Measurements from ENCODE around the gene GABARAP. TPM values are rescaled to one million over a fixed set of nuclear protein-coding genes. Genes with fewer than 3 reads are reported as not detected.

GABARAP gene
- total and polyA plus RNA-seq, 2 of the 13 experiments (the other 11 are each of a cell fraction or from before 2014, with no cell fraction given), result 161 to 310 TPM

DNA sequence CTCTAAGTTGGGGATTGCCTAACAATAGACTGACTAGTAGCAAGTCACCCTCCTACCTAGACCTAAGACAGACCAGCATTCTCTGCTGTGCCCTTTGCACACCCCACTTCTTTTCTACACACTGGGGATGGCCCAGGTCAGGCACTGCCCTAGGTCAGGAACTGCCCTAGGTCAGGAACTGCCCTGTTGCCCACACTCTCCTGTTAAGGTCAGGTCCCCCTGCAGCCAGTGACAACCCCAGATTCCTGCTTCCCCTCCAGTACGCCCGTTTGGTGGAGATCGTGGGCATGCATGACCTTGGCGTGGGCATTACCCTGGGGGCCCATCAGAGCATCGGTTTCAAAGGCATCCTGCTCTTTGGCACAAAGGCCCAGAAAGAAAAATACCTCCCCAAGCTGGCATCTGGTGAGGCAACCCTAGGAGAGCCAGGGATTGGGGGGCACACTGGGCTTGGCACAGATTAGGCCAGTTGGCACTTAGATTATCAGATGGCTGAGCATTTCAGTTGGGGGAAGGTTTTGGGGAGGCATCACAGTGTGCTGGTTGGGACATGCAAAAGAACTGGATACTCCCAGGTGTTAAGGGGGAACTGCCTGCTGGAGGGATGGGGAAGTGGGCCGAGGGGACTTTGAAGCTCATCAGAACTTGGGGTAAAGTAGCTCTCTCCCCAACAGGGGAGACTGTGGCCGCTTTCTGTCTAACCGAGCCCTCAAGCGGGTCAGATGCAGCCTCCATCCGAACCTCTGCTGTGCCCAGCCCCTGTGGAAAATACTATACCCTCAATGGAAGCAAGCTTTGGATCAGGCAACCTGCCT, 20.8 kb downstream of the GABARAP start:
- H4K20me1 ChIP-seq (ENCODE audit: insufficient read depth, low read length), result peaks cover 10% of the 10 kb centered on the region; the same call in 1 of the 2 replicates
- BruUV-seq (replicated peaks), result no TSS peak
- intact Hi-C loops (cut with micrococcal nuclease; ENCODE audit: unreplicated experiment), result loop anchor here (1.0 kb wide), 1 partner anchor 59 kb away; no protein-coding TSS in a partner anchor
- peak overlapping the region; percentile 90; the same call in 1 of the 2 replicates for H3K9ac ChIP-seq (ENCODE audit: insufficient read depth, low read depth, low read length)
- peaks cover 11 to 48% of the 10 kb centered on the region in 2 experiments; a peak in 4 of 5 replicates for H3K36me3 ChIP-seq (replicated peaks in 1 of 2; ENCODE audit: control insufficient read depth in 1 of 2, insufficient read depth in 2 of 2, low read length in 2 of 2)
- ChIA-PET CTCF (ENCODE audit: low intra/inter-chr PET ratio, low total read pairs) (interaction anchor here (1.3 kb wide), 1 partner anchor 75 kb away, joined by 6 read pairs; no protein-coding TSS in a partner anchor), POLR2A (interaction anchor here (0.8 to 6.8 kb wide), 13 partner anchors 14 to 186 kb away, joined by 3 to 140 read pairs (median 10); partner anchors contain the start of genes ASGR1, CTDNEP1, DVL2 and ELP5)
- H3K4me2 ChIP-seq (ENCODE audit: low read depth, low read length), result peak overlapping the region; percentile 99
- H3K27ac ChIP-seq (ENCODE audit: extremely low read length, insufficient read depth, low read length), result peak overlapping the region; percentile 96
- H3K4me1 ChIP-seq (ENCODE audit: insufficient read depth, low read length), result peaks cover 47% of the 10 kb centered on the region
- peak overlapping the region in 1 of 3 experiments; percentile 90; a peak in 2 of 6 replicates for H3K4me3 ChIP-seq (replicated peaks in 1 of 3; ENCODE audit: insufficient read depth in 1 of 3, low read depth in 2 of 3, low read length in 3 of 3)
- no peak for FAIRE-seq
- in situ Hi-C loops (cut with HindIII; ENCODE audit: extremely low pct_ligation_motif_present, low pct_unique_long_range_greater_than_20kb), result no loop called here
- no peak for ATAC-seq
- peaks cover 14% of the 10 kb centered on the region for H3K79me2 ChIP-seq (ENCODE audit: insufficient read depth, low read length)
- no peak overlapping the region for H2AFZ ChIP-seq (ENCODE audit: low read length)
- peaks cover 0 to 4% of the 10 kb centered on the region in 2 experiments; a peak in 2 of 5 replicates for H3K27me3 ChIP-seq (ENCODE audit: control insufficient read depth in 1 of 2, insufficient read depth in 2 of 2, low read length in 2 of 2)
- DNase-seq (ENCODE audit: low spot score), result no peak
- WGBS (ENCODE audit: low lambda C conversion rate), result 94% methylated on average over 9 of the region's 10 CpGs
- H3K9me3 ChIP-seq (ENCODE audit: low read length), result no peaks in the 10 kb centered on the region
- TF ChIP-seq NCOR1 (IDR thresholded peaks at IDR 0.05; ENCODE audit: borderline replicate concordance, low read length) (no peak), POLR2A (IDR thresholded peaks at IDR 0.05; ENCODE audit: insufficient read depth in 1 of 2, low read depth in 2 of 2, low read length in 2 of 2) (peak in 1 of 2 experiments; percentile 53; a peak in 2 of 4 replicates), HNRNPL (IDR thresholded peaks at IDR 0.05; ENCODE audit: low read depth, low read length) (peak; percentile 57; the same call in 1 of the 2 replicates), SETDB1 (CRISPR knock-in tag; IDR thresholded peaks at IDR 0.05; ENCODE audit: borderline replicate concordance) (no peak), KDM1A (CRISPR knock-in tag; IDR thresholded peaks at IDR 0.05) (no peak), ZNF691 (CRISPR knock-in tag; IDR thresholded peaks at IDR 0.05; ENCODE audit: borderline replicate concordance, low read depth) (no peak), ZNF761 (CRISPR knock-in tag; conservative IDR thresholded peaks at IDR 0.05) (0 out of 2 replicates have a peak, but pooled peaks have one; percentile 43), MYC (CRISPR knock-in tag; IDR thresholded peaks at IDR 0.05; ENCODE audit: borderline replicate concordance) (no peak), NRL (CRISPR knock-in tag; IDR thresholded peaks at IDR 0.05; ENCODE audit: borderline replicate concordance) (no peak), POLR2G (IDR thresholded peaks at IDR 0.05; ENCODE audit: low read depth, low read length) (peak; percentile 65), MED1 (CRISPR knock-in tag; IDR thresholded peaks at IDR 0.05) (0 out of 2 replicates have a peak, but pooled peaks have one; percentile 11), AGO2 (optimal IDR thresholded peaks at IDR 0.05; ENCODE audit: low read depth, low read length) (peak; percentile 42), ZNF274 (CRISPR knock-in tag; IDR thresholded peaks at IDR 0.05) (no peak)
- TF ChIP-seq, protein P1, sequence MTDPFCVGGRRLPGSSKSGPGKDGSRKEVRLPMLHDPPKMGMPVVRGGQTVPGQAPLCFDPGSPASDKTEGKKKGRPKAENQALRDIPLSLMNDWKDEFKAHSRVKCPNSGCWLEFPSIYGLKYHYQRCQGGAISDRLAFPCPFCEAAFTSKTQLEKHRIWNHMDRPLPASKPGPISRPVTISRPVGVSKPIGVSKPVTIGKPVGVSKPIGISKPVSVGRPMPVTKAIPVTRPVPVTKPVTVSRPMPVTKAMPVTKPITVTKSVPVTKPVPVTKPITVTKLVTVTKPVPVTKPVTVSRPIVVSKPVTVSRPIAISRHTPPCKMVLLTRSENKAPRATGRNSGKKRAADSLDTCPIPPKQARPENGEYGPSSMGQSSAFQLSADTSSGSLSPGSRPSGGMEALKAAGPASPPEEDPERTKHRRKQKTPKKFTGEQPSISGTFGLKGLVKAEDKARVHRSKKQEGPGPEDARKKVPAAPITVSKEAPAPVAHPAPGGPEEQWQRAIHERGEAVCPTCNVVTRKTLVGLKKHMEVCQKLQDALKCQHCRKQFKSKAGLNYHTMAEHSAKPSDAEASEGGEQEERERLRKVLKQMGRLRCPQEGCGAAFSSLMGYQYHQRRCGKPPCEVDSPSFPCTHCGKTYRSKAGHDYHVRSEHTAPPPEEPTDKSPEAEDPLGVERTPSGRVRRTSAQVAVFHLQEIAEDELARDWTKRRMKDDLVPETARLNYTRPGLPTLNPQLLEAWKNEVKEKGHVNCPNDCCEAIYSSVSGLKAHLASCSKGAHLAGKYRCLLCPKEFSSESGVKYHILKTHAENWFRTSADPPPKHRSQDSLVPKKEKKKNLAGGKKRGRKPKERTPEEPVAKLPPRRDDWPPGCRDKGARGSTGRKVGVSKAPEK (CRISPR knock-in tag; IDR thresholded peaks at IDR 0.05; ENCODE audit: borderline replicate concordance), result no peak
- TF ChIP-seq, protein P2, sequence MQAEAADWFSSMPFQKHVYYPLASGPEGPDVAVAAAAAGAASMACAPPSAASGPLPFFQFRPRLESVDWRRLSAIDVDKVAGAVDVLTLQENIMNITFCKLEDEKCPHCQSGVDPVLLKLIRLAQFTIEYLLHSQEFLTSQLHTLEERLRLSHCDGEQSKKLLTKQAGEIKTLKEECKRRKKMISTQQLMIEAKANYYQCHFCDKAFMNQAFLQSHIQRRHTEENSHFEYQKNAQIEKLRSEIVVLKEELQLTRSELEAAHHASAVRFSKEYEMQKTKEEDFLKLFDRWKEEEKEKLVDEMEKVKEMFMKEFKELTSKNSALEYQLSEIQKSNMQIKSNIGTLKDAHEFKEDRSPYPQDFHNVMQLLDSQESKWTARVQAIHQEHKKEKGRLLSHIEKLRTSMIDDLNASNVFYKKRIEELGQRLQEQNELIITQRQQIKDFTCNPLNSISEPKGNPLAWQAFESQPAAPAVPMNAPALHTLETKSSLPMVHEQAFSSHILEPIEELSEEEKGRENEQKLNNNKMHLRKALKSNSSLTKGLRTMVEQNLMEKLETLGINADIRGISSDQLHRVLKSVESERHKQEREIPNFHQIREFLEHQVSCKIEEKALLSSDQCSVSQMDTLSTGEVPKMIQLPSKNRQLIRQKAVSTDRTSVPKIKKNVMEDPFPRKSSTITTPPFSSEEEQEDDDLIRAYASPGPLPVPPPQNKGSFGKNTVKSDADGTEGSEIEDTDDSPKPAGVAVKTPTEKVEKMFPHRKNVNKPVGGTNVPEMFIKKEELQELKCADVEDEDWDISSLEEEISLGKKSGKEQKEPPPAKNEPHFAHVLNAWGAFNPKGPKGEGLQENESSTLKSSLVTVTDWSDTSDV (CRISPR knock-in tag; IDR thresholded peaks at IDR 0.05), result no peak
- TF ChIP-seq, protein P3, sequence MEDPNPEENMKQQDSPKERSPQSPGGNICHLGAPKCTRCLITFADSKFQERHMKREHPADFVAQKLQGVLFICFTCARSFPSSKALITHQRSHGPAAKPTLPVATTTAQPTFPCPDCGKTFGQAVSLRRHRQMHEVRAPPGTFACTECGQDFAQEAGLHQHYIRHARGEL (CRISPR knock-in tag; IDR thresholded peaks at IDR 0.05), result no peak
